MCF 10A (cell line): Measurements from ENCODE around the gene HOXB13. TPM values are rescaled to one million over a fixed set of nuclear protein-coding genes. Genes with fewer than 3 reads are reported as not detected.

Source experiments
- BruUV-seq: library from RNA; stranded (reverse); fragments of 400-500 nt; replicated peaks from 2 replicates; lab custom pipeline; 2021; lab: Mats Ljungman, UMichigan
- CTCF ChIA-PET: fragments of 300-600 bp; sonication (Branson Sonifier 250); formaldehyde crosslinking; extraction: SDS; loops from one replicate; lab custom pipeline; 2021; ENCODE audit warnings: antibody characterized with exemption, inconsistent platforms; lab: Yijun Ruan, JAX
- POLR2A ChIA-PET: fragments of 300-600, 350-650 bp; sonication (Branson Sonifier 250); formaldehyde crosslinking; extraction: SDS; loops from one replicate; lab custom pipeline; 2020; ENCODE audit warnings: antibody characterized with exemption, inconsistent platforms; lab: Yijun Ruan, JAX
- DNase-seq: peaks from one replicate; pipeline ENCODE4 v3.0.0-alpha.2; 2018; ENCODE audit not compliant: unreplicated experiment
- H3K27ac Mint-ChIP-seq: one replicate; pipeline ENCODE4 v1.8.0; 2022; ENCODE audit warnings: mild to moderate bottlenecking, low read depth, mixed read lengths; ENCODE audit not compliant: unreplicated experiment
- H3K27me3 Mint-ChIP-seq: one replicate; pipeline ENCODE4 v1.8.0; 2022; ENCODE audit warnings: mixed read lengths; ENCODE audit not compliant: insufficient read depth, unreplicated experiment
- H3K36me3 Mint-ChIP-seq: one replicate; pipeline ENCODE4 v1.8.0; 2022; ENCODE audit warnings: mild to moderate bottlenecking, moderate library complexity, mixed read lengths; ENCODE audit not compliant: insufficient read depth, unreplicated experiment
- H3K4me1 Mint-ChIP-seq: one replicate; pipeline ENCODE4 v1.8.0; 2022; ENCODE audit warnings: mixed read lengths; ENCODE audit not compliant: insufficient read depth, unreplicated experiment
- H3K4me3 Mint-ChIP-seq: one replicate; pipeline ENCODE4 v1.8.0; 2022; ENCODE audit warnings: mild to moderate bottlenecking, moderate library complexity, mixed read lengths; ENCODE audit not compliant: unreplicated experiment
- H3K9me3 Mint-ChIP-seq: one replicate; pipeline ENCODE4 v1.8.0; 2022; ENCODE audit warnings: mixed read lengths; ENCODE audit not compliant: unreplicated experiment
- CTCF ChIP-seq: fragments of 200-600 bp; IDR thresholded peaks from one replicate; pipeline ENCODE4 v1.8.0; 2022; ENCODE audit warnings: antibody characterized with exemption, mild to moderate bottlenecking; ENCODE audit not compliant: unreplicated experiment
- intact Hi-C: fragments of 100-400 bp; cut with micrococcal nuclease; formaldehyde crosslinking; loops from 2 replicates; pipeline ENCODE4 v1.14.1; 2022
- total RNA-seq: library from RNA; stranded (reverse); gene quantifications from 2 replicates; pipeline ENCODE4 v1.2.3, GENCODE V29; 2022

HOXB13 gene
- total RNA-seq, 1 experiment from 2014 or later, result not detected

GRCh38 chr17:48749621-48750553 is 21.3 kb upstream of the HOXB13 start:
- Mint-ChIP-seq H3K4me3 (no peak overlapping the region), H3K4me1 (no peaks in the 10 kb centered on the region), H3K9me3 (no peaks in the 10 kb centered on the region), H3K27me3 (peaks cover 100% of the 10 kb centered on the region), H3K27ac (no peak overlapping the region), H3K36me3 (no peaks in the 10 kb centered on the region)
- intact Hi-C loops, result no loop called here
- ChIA-PET POLR2A (interaction anchor here (1.4 kb wide), 1 partner anchor 62 kb away, joined by 6 read pairs; no protein-coding TSS in a partner anchor), CTCF (interaction anchor here (0.8 kb wide), 1 partner anchor 18 kb away, joined by 3 read pairs; no protein-coding TSS in a partner anchor)
- no TSS peak for BruUV-seq
- DNase-seq, result no peak
- no peak for TF ChIP-seq CTCF

GRCh38 chr17:48748718-48749566 is 20.4 kb upstream of the HOXB13 start:
- ChIA-PET POLR2A (interaction anchor here (1.0 kb wide), 1 partner anchor 12 kb away, joined by 3 read pairs; no protein-coding TSS in a partner anchor), CTCF (interaction anchor here (0.6 to 1.0 kb wide), 4 partner anchors 25 to 608 kb away, joined by 3 to 5 read pairs (median 4); no protein-coding TSS in a partner anchor)
- no peak for DNase-seq
- no peak for TF ChIP-seq CTCF
- Mint-ChIP-seq H3K4me3 (no peak overlapping the region), H3K36me3 (no peaks in the 10 kb centered on the region), H3K27ac (no peak overlapping the region), H3K4me1 (no peaks in the 10 kb centered on the region), H3K9me3 (no peaks in the 10 kb centered on the region), H3K27me3 (peaks cover 100% of the 10 kb centered on the region)
- intact Hi-C loops, result no loop called here
- no TSS peak for BruUV-seq

GRCh38 chr17:48747445-48748363 is 19.2 kb upstream of the HOXB13 start:
- no peak overlapping the region for H3K4me3 Mint-ChIP-seq
- no peaks in the 10 kb centered on the region for H3K4me1 Mint-ChIP-seq
- no peak overlapping the region for H3K27ac Mint-ChIP-seq
- no peak for TF ChIP-seq CTCF
- no peak for DNase-seq
- H3K36me3 Mint-ChIP-seq, result no peaks in the 10 kb centered on the region
- POLR2A ChIA-PET, result interaction anchor here (0.8 to 1.0 kb wide), 2 partner anchors 13 to 16 kb away, joined by 3 read pairs; no protein-coding TSS in a partner anchor
- CTCF ChIA-PET, result interaction anchor here (0.6 to 1.0 kb wide), 3 partner anchors 24 to 69 kb away, joined by 3 to 5 read pairs (median 5); no protein-coding TSS in a partner anchor
- peaks cover 100% of the 10 kb centered on the region for H3K27me3 Mint-ChIP-seq
- BruUV-seq, result no TSS peak
- no peaks in the 10 kb centered on the region for H3K9me3 Mint-ChIP-seq
- intact Hi-C loops, result no loop called here
